SW480 (cell line): ENCODE data around the gene SLC2A14.
"Not testable (repeated sequence)": the region's sequence is repeated elsewhere in the genome, so short reads cannot be mapped to it uniquely, and the experiment has no call there.

ENCODE experiments used
- DNase-seq: peaks from one replicate; pipeline ENCODE4 v3.0.0-alpha.2; 2016; ENCODE audit warnings: low spot score

The SLC2A14 gene

GRCh38 chr12:7869137-7869536, 3.6 kb downstream of the SLC2A14 start:
- DNase-seq: no peak

- DNase-seq: no peak
Observed at GRCh38 chr12:7868391-7868790, 4.3 kb downstream of the SLC2A14 start.

- no peak for DNase-seq
Observed at GRCh38 chr12:7864601-7865150, 8.0 kb downstream of the SLC2A14 start.

GRCh38 chr12:7862814-7863348, 9.8 kb downstream of the SLC2A14 start:
- not testable (repeated sequence) for DNase-seq

- DNase-seq: not testable (repeated sequence)
Observed at GRCh38 chr12:7862301-7862700, 10.4 kb downstream of the SLC2A14 start.

- no peak for DNase-seq
Observed at GRCh38 chr12:7859552-7859951, 13.2 kb downstream of the SLC2A14 start.

GRCh38 chr12:7857971-7858370, 14.7 kb downstream of the SLC2A14 start:
- no peak for DNase-seq

GRCh38 chr12:7856516-7856915, 16.2 kb downstream of the SLC2A14 start:
- DNase-seq: peak; percentile 98

GRCh38 chr12:7853557-7853956, 19.2 kb downstream of the SLC2A14 start:
- peak; percentile 87 for DNase-seq

- DNase-seq: peak; percentile 99
Observed at GRCh38 chr12:7851622-7852081, 21.1 kb downstream of the SLC2A14 start.

- not testable (repeated sequence) for DNase-seq
Observed at GRCh38 chr12:7850099-7850498, 22.6 kb downstream of the SLC2A14 start.

GRCh38 chr12:7848098-7848422, 24.7 kb downstream of the SLC2A14 start:
- not testable (repeated sequence) for DNase-seq

GRCh38 chr12:7847226-7848097, 25.3 kb downstream of the SLC2A14 start:
- not testable (repeated sequence) for DNase-seq

- no peak for DNase-seq
Observed at GRCh38 chr12:7844116-7844515, 28.6 kb downstream of the SLC2A14 start.

GRCh38 chr12:7843583-7843982, 29.1 kb downstream of the SLC2A14 start:
- not testable (repeated sequence) for DNase-seq

GRCh38 chr12:7843149-7843548, 29.6 kb downstream of the SLC2A14 start:
- not testable (repeated sequence) for DNase-seq

GRCh38 chr12:7842444-7842843, 30.3 kb downstream of the SLC2A14 start:
- not testable (repeated sequence) for DNase-seq

- DNase-seq: not testable (repeated sequence)
Observed at GRCh38 chr12:7839848-7840247, 32.9 kb downstream of the SLC2A14 start.

- DNase-seq: not testable (repeated sequence)
Observed at GRCh38 chr12:7839226-7839625, 33.5 kb downstream of the SLC2A14 start.

- DNase-seq: no peak
Observed at GRCh38 chr12:7837366-7837765, 35.3 kb downstream of the SLC2A14 start.

- no peak for DNase-seq
Observed at GRCh38 chr12:7835766-7836165, 36.9 kb downstream of the SLC2A14 start.

GRCh38 chr12:7835116-7835515, 37.6 kb downstream of the SLC2A14 start:
- DNase-seq: no peak

GRCh38 chr12:7834701-7835100, 38.0 kb downstream of the SLC2A14 start:
- DNase-seq: no peak
